C4-2B (cell line): ENCODE results near the gene DCLK2.

Experiments used
- ZFX ChIP-seq: fragments of 450-650 bp; IDR thresholded peaks from 2 replicates; pipeline ENCODE4 v1.6.1; 2017
- TF ChIP-seq, protein P1 (sequence below): fragments of 450-650 bp; conservative IDR thresholded peaks from 2 replicates; pipeline ENCODE4 v1.5.1; 2017; ENCODE audit warnings: mild to moderate bottlenecking

DNA sequence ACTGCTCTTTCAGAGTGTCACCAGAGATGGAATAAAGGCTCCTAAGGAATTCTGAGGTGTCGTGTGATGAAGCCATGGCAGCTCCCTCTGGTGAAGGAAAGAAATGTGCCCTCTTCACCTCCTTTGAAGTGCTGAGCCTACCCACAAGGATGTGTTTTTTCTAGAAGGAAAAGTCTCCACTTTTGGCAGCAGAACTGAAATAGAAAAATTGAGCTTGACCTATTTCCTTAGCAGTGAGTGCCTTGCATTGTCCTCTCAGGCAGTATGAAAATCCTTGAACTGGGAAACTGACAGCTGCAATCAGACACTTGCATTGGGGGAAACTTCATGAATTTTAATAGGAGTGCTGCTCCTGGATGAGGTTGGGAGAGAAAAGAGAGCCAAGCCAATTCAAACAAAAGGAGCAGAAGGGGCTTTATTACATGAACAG, 95.2 kb downstream of the DCLK2 start:
- TF ChIP-seq, protein P1, sequence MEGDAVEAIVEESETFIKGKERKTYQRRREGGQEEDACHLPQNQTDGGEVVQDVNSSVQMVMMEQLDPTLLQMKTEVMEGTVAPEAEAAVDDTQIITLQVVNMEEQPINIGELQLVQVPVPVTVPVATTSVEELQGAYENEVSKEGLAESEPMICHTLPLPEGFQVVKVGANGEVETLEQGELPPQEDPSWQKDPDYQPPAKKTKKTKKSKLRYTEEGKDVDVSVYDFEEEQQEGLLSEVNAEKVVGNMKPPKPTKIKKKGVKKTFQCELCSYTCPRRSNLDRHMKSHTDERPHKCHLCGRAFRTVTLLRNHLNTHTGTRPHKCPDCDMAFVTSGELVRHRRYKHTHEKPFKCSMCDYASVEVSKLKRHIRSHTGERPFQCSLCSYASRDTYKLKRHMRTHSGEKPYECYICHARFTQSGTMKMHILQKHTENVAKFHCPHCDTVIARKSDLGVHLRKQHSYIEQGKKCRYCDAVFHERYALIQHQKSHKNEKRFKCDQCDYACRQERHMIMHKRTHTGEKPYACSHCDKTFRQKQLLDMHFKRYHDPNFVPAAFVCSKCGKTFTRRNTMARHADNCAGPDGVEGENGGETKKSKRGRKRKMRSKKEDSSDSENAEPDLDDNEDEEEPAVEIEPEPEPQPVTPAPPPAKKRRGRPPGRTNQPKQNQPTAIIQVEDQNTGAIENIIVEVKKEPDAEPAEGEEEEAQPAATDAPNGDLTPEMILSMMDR: no peak
- TF ChIP-seq ZFX: no peak
